GM19438 (cell line): Measurements from ENCODE around the gene IL2RA.

Source experiments
- ATAC-seq: cut with Tn5 transposase; IDR thresholded peaks from one replicate; pipeline ENCODE4 v1.9.1; 2021; ENCODE audit warnings: low read depth; ENCODE audit not compliant: unreplicated experiment

Gene IL2RA

DNA sequence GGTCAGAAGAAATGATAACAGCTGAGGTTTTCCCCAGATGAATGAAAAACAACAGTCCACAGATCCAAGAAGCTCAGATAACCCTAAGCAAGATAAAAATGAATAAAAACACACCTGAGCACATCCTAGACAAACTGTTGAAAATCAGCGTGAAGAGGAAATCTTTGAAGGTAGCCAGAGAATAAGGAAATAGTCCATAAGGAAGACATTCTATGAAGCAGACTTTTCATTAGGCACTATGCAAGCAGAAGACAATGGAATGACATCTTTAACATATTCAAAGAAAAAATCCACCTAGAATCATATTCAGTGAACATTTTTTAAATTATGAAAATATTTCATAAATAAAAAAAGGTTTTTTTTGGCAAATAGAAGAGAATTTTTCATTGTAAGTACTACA, 69.8 kb downstream of the IL2RA start:
- no peak for ATAC-seq

DNA sequence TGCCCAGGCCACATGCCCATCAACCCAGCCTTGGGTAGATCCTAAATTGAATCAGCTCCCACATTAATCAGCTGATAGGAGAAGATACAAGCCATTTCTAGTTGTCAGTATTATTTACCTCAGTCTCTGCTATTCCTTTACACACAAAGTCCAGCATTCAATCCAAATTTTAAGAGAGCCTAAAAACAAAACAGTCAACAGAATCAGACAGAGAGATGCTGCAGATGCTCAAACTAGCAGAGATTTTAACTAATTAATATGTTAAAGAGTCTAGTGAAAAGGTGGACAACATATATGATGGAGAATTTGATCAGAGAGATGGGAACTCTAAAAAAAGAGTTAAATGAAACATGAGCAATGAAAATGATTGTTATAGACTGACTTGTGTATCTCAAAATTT, 70.5 kb downstream of the IL2RA start:
- ATAC-seq, result no peak

DNA sequence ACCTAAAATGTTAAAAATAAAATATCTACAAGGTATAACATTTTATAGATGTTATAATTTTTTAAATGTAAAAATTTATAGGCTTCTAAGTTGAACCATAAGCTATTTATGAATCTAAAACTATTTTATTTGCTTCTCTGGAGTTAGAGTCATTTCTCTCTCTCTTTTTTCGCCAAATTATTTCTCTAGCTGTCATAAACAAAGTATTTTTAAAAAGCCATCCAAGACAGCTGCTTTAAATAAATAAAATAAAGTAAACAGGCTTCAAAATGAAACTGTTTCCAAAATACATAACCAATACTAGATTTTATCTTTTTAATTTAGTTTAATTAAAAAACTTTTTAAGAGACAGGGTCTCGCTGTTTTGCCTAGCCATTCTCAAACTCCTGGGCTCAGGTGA, 72.4 kb downstream of the IL2RA start:
- ATAC-seq, result no peak

DNA sequence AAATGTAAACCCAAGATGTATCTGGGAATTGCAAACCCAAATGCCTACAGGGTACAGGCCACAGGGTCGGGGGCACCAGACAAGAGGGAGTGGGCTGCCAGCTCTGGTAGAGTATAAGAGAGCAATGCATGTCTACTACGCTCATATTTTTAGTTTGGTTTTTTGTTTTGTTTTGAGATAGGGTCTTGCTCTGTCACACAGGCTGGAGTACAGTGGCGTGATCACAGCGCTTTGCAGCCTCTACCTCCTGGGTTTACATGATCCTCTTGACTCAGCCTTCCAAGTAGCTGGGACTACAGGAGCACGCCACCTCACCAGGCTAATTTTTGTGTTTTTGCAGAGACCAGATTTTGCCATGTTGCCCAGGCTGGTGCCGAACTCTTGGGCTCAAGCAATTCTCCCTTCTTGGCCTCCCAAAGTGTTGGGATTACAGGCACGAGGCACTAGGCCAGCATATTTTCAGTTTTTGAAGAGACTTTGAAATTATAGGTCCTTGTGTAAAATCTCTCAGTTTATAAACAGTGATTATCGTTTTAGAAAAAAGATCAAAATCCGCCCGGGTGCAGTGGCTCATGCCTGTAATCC, 73.7 kb downstream of the IL2RA start:
- ATAC-seq, result no peak

DNA sequence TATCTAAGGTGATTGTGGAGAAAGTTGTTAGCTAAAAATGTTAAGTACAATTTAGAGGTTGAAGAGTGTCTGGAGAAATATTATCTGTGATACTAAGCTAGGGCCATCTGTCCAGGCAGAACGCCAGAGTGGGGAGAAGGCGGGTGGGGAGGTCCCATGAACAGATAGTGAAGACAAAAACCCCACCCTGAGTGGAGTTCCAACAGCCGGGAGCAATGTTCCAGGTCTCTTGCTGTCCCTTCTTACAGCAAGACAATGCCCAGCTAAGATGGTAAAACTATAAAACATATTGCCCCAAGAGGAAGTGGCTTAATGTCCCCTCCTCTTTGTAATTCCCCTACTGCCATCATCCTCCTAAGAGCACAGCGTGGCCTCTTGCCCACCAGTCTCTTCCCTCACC, 74.4 kb downstream of the IL2RA start:
- ATAC-seq, result no peak

DNA sequence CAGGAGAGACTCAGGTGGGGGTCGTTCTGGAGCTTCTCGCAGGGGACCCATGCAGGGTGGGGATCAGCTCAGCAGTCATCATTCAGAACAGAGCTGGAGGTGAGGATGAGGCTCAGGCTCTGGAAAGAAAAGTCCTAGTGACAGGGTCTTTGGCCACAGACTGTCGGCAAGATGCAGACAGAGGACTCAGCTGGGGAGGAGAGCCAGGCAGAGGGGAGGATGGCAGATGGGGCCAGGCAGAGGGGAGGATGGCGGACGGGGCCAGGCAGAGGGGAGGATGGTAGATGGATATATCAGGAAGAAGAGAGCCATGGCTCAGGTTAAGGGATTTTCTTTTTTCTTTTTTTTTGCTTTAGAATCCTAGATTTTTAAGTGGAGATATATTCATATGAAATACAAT, 77.1 kb downstream of the IL2RA start:
- no peak for ATAC-seq

DNA sequence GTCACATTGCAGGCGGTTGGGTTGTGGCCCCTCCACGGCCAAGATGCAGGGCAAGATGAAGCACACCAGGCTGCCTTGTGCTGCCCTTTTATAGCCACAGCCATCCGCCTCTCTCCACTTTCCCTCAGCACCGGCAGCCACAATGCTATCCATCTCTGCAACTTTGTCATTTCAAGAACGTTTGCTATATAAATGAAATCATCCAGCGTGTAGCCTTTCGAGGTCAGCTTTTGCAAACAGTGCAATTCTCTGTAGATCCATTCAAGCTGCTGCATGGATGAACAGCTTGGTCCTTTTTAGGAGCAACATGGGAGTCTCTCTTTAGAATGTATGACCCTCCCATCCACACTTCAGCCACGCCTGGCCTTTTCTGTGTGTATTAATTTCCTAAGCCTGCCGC, 78.4 kb downstream of the IL2RA start:
- no peak for ATAC-seq

DNA sequence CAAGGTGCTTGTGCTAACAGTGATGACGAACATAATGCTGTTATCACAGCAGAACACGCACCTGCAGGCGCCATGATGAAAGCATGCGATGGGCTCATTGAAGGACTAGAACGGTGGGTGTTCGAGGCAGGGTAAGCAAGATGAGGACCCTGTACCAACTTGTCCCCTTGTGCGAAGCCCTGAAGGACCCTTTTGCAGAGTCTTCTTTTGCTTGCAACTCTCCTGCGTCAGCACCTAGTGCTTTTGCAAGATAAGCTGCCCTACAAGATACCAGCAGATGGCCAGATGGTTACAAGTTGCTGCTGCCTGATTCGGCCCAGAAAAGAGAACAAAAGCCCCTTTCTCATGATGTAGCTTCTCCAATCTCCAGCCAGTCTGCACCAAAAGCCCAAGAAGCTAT, 80.6 kb downstream of the IL2RA start:
- no peak for ATAC-seq

DNA sequence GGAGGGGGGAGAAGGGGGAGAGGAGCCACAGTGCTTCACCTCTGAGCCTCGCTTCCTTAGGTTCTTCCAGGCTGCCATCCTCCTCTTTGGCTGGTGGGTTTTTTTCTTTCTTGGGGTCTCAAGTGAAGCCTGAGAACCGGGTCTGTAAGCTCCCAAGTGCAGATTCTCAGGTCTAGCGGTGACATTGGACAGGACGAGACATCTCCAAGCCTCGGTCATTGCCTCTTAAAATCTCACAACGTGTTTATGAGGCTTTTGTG, 84.0 kb downstream of the IL2RA start:
- ATAC-seq, result no peak

DNA sequence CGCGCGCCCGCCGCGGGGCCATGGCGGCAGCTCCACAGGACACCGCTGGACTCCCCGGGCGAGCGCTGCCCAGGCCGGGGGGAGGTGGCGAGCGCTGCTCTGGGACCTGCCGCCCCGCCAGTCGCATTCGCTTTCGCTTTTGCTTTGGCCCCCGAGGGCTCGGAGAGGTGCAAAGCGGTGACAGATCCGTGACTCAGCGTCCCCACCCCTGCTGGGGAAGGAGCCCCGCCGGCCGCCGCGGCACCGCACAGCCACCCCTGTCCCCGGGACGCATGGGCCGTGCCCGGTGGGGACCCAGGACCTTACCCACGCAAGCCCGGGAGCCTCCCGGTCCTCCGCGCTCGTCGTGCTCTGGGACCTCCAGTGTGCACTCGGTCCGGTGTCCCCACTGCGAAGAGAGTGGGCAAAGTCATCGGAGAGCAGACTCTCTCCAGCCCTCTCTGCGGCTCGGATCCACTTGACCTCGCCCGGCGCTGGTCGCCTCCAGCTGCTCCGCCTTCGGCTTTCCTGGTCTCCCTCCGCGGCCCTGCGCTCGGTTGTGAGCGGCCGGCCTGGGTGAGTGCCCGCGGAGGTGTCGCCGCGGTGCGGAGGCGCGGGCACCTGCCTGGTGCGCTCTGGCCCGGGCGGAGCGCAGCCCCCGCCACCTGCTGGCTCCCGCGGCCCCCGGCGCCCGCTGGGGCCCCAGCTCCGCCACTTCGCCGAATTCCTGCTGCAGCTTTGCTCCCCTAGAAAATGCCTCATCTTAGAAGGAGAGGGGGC, 84.5 kb downstream of the IL2RA start, which contains the start of gene IL15RA:
Gene IL15RA, minus strand, starts transcription at position 73 of the 759 bp plus-strand sequence. Its CDS starts 51 bp downstream, at position 22.
- peak; percentile 63 for ATAC-seq

DNA sequence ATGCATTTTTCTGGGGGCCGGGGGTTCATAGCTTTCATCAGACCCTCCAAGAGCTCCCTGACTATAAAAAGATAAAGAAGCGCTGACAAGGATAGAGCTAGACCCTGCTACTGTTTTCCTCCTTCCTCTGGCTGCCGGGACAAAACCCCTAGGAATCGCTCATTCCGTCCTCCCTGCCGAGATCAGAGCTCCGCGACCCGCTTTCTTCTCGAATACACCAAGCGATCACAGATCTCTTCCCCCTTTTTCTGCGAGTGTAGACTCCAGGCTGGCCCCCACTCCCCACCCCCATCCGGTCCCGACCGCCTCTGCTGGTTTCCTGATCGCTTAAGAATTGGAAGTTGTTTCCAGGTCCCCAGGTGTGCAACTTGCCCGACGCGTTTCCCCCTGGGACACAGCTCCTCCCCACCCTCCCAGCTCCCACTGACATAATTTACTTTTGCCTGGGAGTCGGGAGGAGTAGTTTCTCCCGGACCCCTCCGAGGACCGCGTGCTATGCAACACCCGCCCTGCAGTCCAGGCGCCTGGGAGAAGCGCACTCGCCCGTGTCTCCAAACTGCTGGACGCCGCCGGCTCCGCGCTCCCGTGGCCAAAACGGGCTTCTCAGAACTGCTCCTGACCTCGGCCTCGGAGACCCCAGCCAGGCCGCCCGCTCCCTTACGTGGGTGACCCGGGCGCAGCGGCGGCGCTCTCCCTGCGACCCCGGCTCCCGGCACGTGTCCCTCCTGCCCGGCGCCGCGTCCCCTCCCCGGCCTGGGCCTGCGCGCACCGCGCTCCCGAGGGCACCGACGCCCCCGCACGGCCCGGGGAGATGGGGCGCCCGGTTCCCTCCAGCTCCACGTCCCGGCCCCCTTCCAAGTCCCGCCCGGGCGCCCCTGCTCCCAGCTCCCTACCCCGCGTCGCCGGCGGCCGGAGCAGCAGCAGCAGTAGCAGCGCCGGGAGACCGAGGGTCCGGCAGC, 85.4 kb downstream of the IL2RA start:
- peak; percentile 21 for ATAC-seq

DNA sequence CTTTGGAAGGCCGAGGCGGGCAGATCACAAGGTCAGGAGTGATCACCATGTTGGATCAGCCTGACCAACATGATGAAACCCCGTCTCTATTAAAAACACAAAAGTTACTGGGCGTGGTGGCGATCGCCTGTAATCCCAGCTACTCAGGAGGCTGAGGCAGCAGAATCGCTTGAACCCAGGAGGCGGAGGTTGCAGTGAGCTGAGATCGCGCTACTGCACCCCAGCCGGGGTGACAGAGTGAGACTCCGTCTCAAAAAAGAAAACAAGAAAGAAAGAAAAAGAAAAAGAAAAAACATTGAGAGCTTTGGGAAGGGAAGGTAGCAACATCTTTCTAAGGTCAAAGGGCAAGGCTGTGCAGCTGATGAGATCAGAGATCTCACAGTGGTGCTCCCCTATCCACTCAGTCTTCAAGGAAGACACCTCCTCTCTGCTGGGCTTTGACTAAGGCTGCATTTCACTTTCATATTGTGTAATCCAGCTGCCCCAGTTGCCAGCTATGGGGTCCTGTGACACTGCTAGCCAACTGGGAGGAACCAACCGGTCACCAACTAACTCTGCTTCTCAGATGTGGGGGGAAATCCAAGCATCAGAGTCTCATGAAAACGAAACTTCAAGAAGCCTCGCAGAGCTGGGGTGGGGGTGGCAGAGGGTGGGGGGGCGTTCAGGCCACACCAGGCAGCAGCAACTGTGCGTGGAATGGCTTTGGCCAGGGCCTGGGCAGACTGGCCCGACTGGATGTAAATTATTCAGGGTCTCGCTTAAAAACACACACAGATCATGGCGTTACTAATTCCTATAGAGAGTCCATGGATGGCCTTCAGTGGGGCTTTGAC, 86.3 kb downstream of the IL2RA start:
- ATAC-seq, result peak; percentile 37

DNA sequence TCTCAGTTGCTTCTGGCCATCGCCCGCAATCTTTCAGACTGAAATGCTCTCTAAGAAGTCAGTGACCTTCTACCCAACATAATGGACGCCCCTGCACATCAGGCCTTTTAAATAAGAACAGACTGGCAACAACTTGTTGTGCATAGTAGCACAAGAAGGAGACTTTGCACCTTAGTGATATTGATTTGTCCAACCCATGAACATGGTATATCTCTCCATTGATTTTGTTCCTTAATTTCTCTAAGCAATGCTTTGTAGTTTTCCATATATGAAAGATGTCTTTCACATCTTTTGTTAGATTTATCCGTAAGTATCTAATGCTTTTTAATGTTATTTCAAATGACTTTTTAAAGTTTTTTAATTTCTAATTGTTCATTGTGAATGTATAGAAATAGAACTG, 89.1 kb downstream of the IL2RA start:
- no peak for ATAC-seq

DNA sequence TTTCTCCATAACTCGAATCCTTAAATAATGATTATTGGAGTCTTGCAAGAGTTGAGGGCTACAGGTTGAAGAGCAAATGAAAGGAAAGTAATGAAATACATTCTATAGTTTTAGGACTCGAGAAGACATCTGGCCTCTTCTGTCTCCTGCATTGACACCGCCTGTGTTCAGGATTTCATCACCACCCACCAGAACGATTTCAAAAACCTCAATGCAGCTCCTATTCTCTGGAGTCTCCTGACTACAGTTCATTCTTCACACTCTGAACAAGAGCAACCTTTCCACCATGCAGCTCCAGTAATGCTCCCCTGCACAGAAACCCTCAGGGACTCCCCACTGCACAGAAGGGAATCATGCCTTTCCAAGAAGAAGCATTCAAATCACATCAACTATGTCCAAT, 90.3 kb downstream of the IL2RA start:
- no peak for ATAC-seq

DNA sequence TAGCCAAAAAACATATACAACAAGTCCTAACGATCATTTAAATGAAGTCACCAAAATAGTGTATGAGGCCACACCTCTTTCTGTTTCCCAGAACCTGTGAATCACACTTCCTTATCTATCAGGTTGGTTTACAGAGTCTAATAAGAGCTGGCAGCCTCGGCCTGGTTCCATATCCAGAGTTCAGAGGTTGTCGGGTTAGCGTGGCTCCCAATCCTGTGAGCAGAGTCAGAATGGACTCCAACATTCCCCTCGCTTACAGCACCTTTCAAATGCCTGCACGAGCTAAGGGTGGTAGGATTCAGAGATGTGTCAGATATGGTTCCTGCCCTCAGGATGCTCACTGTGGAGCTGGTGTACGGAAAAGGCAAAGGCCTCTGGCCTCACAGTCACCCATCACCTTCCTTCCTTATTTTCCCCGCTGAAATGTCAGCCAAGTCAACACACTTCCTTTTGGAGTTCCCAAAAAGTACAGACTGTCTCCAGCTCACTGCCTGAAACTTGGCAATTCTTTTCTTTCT, 90.8 kb downstream of the IL2RA start:
- ATAC-seq, result no peak

DNA sequence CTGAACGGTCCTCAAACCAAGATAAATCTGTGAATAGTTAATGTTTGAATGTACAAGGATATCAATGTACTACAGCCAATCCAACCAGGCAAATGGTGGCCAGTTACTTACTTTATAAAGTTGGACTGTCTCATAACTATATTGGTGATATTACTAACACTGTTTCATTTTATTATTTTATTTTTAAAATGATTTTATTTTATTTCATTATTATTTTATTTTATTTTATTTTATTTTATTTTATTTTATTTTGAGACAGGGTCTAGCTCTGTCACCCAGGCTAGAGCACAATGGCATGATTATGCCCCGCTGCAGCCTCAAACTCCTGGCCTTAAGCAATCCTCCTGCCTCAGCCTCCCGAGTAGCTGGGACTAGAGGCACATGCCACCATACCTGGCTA, 91.6 kb downstream of the IL2RA start:
- no peak for ATAC-seq

DNA sequence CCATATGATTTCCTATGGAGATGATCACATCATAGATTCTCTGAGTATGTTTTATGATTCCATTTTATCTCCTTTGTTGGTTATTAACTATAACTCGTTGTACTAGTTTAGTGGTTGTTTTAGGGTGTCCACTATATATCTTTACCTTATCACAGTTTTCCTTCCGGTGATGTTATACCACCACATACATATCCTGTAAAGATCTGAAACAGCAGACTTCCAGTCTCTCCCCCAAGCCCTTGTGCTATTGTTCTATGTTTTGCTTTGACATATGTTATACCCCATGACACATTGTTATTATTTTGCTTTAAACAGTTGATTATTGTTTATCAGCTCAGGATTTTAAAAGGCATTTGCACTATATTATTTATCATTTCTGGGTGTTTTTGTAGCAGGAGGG, 92.1 kb downstream of the IL2RA start:
- ATAC-seq, result no peak

DNA sequence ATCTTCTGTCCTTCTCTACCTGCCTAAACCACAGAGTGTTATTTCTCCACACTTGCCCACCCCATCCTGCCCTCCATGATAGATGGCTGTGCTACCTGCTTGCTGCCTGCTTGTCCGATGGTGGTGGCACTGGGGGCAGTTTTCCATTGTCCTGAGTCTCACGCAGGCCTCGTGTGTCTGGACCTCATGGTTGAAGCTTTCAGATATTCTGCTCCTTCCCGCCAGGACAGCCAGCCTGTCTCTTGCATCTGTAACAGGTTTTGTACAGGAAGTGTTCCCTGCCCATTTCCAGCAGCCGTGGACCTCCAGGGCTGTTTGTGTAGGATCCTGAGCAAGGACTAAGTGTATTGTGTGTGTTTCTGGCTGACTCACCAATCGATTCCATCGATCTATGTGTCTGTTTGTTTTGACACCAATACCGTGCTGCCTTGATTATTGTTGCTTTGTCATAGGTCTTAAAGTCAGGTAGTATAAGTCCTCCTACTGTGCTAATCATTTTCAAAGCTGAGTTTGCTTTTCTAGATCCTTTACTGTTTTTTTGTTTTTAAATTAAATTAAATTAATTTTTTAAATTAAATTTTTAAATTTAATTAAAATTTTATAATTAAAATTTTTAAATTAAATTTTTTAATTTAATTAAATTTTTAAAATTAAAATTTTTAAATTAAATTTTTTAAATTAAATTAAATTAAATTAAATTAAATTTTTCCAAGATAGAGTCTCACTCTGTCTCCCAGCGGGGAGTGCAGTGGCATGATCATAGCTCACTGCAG, 93.3 kb downstream of the IL2RA start:
- ATAC-seq, result no peak

DNA sequence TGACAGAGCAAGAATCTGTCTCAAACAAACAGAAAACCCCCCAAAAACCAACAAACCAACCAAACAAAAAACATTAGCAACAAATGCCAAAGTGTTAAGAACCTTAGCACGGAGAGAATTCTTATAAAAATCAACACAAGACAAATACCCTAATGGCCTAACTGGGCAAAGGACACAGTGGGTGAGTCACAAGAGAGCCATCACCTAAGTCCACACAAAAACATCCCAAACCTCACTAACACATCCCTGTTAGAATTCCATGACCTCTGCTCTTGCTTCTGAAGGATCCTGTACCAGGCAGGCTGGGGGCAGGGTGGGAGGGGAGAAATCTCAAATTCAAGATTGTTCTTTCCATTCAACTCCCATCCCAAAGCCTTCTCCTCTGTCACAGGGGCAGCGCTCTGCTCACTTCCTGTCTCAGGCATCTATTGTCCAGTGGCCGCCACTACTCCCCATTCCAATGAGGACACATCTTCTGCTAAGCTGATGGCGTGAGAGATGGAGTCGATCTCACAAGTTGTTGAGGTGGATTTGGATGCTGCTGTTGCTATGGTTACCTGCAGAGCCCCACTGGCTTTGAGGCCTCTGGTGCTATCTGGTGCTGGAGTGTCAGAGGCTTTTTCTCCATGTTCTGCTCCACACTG, 94.0 kb downstream of the IL2RA start:
- no peak for ATAC-seq
